GM12873 (cell line): ENCODE results near the gene AGO3.

ENCODE experiments used
- TF ChIP-seq, protein P1 (sequence below): IDR thresholded peaks from 2 replicates; pipeline ENCODE4 v1.5.1; 2012; ENCODE audit warnings: low read depth, mild to moderate bottlenecking, moderate library complexity, low read length, control low read depth; ENCODE audit not compliant: insufficient read depth; ENCODE audit errors: missing control alignments

The AGO3 gene

DNA sequence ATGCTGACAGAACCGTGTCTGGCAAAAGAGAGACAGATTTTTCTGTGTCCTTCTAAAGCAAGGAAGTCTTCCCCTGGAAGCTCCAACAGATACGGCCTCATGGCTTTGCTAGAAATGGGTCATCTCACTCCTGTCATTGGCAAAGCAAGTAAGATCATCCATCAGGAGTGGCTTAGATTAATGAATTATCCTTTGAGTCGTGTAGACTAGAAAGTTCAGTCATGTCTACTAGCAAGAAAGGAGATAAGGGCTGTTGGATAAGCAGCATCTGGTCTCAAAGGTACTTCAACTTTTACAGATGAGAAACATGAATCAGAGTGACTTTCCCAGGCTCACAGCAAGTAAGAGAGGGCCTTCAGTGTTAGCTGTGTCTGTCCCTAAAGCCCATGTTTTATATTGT lies 3.4 kb upstream of the AGO3 start:
- TF ChIP-seq, protein P1, sequence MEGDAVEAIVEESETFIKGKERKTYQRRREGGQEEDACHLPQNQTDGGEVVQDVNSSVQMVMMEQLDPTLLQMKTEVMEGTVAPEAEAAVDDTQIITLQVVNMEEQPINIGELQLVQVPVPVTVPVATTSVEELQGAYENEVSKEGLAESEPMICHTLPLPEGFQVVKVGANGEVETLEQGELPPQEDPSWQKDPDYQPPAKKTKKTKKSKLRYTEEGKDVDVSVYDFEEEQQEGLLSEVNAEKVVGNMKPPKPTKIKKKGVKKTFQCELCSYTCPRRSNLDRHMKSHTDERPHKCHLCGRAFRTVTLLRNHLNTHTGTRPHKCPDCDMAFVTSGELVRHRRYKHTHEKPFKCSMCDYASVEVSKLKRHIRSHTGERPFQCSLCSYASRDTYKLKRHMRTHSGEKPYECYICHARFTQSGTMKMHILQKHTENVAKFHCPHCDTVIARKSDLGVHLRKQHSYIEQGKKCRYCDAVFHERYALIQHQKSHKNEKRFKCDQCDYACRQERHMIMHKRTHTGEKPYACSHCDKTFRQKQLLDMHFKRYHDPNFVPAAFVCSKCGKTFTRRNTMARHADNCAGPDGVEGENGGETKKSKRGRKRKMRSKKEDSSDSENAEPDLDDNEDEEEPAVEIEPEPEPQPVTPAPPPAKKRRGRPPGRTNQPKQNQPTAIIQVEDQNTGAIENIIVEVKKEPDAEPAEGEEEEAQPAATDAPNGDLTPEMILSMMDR = no peak

DNA sequence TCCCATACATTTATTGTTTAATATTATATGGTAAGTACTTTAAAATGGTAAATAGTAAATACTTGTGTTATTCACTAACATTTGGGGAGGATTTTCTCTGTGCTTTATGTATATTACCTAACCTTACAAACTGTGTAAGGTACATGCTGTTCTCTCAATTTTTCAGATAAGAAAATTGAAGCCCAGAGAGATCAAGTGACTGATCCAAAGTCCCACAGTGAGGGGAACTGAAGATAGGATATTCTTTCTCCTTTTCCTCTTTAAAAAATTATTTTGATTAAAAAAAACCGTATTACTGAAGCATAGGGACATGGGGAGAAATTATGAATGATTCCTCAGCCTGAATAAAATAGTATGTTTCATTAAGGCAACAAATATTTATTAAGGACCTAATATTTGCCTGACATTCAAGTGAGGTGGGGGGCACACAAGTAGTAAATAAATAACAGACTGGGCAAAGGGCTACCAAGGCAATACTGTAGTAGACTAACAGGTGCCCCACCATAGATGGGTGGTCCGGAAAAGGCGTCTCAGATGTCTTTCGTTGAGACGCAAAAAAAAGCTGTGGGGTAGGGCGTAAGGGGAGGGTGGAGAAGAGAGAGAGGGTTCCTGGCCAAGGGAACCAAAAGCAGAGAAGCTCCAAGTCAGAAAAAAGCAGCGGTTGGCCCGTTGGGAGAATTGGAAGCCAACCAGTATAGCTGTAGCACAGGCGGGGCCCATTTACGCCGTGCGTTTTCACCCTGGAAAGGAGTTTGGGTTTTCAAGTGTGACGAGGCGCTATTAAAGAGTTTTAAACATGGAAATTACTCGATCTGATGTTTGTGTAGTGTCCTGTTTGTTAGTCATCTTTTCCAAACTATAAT lies 944 bp upstream of the AGO3 start:
- TF ChIP-seq, protein P1 = no peak

DNA sequence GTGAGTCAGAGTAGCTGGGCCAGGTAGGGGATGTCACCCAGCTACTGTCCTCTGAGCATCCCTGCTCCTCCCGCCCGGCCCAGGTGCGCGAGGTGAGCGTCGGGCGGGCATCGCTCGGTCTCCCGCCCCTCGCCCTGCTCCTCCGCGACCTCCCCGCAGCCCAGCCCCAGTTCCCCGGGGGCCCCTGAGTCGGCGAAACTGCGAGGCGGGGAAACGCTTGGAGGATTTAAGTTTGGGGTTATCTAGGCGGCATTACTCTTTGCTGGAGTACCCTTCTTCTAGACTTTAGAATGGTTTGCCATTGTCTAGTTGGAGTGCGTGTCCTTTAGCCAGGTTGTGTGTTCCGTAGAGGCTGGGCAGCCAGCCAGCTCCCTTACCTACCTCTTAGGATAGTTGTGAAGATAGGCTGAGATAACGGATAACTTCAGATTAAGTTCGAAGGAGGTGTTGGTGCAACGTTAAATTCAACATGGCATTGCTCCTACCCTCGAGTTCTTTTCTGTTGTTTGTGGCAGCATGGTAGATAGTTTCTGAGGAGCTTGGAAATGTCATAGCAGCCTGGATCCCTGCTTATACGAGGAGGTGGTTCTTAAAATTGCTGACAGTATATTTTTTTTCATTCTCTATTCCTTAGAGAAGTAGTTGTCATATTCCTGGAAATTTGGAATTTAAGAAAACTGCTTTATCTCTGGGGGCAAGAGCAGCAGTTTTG lies 697 bp downstream of the AGO3 start:
- TF ChIP-seq, protein P1 = no peak

DNA sequence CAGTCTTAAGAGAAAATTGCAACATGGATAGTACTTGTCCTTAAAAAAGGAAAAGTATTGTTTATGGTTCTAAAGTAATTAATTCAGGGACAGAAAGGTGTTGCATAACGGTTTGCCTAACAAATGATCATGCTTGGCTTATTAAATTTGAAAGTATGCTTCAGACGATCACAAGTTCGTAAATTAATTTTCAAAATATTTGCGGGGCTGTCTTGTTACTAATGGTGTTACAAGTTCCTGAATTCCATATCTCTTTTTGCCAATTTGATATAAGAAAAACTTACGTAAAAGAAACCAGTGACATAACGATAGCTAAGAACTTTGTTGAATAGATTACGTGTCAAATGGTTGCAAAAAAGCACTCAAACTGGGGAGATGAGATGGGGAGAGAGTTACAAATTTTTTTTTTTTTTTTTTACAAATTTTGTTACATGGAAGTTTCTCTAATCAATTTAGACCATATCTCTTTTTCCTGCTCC lies 1.3 kb downstream of the AGO3 start:
- TF ChIP-seq, protein P1 = no peak

DNA sequence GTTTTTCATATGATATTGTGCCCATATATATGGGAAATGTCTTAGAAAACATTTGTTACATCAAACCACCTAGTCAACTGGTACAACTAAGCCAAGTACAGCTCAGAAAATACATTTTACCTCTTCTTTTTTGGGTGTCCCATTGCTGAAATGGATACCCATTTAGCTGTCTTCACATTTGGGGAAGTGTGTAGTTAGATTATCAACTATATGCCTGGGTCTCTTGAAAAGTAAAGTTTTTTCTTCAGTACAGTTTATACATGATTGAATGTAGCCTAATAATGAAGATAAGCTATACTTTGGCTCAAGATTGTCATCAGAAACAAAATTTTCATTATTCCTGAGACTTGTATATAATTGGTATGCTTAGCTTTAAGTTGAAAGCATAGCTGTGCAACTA lies 2.0 kb downstream of the AGO3 start:
- TF ChIP-seq, protein P1 = no peak

DNA sequence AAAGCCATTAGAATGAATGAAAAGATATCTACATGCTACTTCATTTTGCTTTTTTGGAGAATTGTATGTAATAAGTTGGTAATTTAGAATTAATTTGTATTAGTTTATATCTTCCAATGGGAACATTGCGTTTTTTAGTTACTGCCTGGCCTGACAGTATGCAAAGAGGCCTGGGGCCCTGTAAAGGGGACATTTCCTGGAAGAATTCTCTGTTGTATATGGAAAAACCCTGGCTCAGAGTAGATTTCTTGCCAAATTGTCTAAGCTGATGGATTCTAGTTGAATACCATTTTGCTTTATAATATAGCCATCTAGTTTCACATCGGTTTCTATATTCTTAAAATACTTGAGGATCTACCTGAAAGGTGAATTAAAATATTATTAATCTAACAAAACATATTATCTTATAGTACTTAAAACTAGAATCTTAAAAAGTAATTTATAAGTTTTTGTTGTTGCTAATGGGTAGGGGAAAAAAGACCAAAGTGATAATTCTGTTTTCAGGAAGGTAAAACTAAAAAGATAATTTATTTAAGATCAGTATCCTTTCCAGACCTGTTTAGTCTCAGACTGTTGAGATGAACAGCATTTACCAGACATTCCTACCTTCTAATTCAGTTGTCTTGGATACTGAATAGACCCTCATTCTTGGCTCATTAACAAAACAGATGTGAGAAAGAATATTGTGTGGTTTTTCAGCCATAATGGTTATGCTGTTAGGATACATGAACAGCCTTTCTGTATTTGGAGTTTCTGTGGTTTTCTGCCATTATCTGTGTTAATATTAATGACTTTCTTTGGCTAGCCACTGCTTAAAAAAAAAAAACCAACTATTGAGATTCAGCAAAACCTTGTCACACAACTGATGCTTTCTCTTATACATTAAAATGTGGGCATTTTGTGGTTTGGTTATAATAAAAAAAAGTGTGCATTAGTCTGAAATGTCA lies 4.8 kb downstream of the AGO3 start:
- TF ChIP-seq, protein P1 = no peak

DNA sequence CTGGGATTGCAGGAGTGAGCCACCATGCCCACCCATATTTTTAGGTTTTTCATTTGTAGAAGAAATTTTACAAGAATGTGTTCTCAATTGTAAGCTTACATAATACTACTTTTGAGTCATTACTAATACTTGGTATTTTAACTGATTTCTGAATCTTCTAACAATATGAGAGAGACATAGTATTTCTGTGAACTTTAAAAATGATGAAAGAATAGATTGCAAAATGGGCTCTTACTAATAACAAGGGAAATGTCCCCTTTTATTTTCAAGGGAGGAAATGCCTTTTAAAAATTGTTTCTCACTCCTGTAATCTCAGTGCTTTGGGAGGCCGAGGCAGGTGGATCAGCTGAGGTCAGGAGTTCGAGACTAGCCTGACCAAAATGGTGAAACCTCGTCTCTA lies 5.9 kb downstream of the AGO3 start:
- TF ChIP-seq, protein P1 = no peak
